EL (cell line): Measurements from ENCODE around the gene PLPP3.
A peak's percentile ranks its signal among the peaks of the same experiment; 100 is the strongest.

ENCODE experiments used
- DNase-seq: peaks from one replicate; pipeline ENCODE4 v3.0.0-alpha.2; 2016

Gene PLPP3

DNA sequence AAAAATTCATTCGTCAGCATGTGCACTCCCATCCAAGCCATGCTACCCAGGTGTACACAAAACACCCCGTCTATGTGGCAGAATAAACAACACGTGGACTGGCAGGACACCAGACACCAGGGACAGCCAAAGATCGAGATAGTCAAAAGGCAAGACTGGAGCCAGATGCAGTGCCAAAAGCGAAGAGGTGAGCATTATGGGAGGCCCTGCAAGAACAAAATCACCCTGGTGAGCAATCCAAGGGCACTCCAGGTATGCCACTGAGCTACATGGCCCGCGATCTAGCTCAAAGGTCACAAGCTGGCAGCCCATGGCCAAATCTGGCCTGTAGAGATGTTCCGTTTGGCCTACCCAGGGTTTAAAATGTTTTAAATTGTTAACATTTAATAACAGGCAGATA lies 33.7 kb downstream of the PLPP3 start:
- no peak for DNase-seq

DNA sequence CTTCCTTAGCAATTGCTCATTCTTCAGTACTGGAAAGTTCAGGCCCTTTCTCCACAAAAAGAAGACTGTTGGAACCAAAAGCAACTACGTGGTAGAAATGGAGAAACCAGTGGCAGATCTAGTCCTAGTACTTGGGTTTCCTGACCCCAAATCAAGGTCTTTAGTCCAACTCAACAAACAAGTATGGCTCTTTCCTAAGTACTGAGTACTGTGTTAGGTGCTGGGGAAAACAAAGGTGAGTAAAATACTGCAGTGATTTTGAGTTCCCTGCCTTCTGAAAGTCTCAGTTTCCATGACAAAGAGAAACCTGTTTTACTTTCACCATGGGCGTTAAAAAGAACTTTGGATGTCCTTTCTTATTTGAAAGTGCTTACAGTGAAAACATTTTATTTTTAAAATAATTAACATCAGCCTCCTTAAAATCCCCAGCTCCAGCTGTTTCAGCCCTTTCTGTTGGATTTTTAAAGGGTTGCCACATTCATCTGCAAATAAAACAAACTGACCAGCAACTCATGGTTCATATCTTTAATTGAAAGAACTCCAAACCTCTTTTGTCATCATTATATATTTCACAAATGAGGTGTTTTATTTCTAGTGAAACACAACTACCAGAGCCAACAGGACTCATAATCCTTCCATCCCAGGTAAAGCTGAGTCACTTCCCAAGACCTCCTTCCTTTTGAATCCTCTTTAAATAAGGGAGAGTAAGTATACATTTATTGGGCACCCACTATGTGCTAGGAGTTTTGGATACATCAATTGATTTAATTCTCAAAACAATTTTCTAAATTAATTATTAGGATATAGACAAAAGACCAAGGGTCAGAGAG lies 35.4 kb downstream of the PLPP3 start:
- no peak for DNase-seq

GRCh38 chr1:56542651-56543050 lies 36.7 kb downstream of the PLPP3 start:
- no peak for DNase-seq

GRCh38 chr1:56541408-56541807 lies 38.0 kb downstream of the PLPP3 start:
- no peak for DNase-seq

DNA sequence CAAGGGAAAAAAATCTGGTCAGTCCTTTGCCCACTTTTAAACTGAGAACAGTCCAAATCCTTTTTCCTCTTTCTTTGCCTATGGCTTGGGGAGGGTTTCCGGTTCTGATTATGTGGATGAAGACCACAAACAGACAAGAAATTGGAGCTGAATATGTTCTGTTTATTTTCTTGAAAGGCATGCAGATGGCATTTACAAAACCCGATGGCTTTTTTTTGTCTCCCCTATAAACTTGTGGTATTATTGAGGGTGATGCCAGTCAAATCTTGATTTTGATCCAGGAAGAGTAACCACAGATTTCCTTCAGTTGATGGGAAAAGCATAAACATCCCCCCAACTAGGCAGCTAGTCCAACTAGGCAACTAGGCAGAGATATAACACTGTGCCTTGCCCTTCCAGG lies 38.9 kb downstream of the PLPP3 start:
- DNase-seq, result peak; percentile 21

GRCh38 chr1:56539520-56539931 lies 39.8 kb downstream of the PLPP3 start:
- no peak for DNase-seq

GRCh38 chr1:56538532-56538931 lies 40.8 kb downstream of the PLPP3 start:
- no peak for DNase-seq

- no peak for DNase-seq
Observed at GRCh38 chr1:56537660-56538059, 41.7 kb downstream of the PLPP3 start.

DNA sequence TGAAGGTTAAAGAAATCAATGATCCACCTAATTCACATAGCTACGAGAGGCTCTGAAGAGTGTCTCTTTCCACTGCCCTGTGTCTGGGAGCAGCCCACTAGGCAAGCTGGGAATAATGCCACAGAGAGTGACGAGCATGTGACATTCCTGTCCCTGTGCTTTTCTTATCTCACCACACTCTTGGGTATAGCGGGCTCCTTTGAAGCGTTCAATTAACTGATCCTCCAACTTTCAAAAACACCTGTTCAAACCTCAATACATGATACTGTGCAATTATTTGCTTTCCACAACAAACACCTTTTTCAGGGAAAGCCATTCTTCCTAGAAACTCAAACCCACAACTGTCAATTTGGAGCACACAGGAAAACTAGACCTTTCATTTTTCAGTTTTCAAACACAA lies 43.4 kb downstream of the PLPP3 start:
- no peak for DNase-seq

DNA sequence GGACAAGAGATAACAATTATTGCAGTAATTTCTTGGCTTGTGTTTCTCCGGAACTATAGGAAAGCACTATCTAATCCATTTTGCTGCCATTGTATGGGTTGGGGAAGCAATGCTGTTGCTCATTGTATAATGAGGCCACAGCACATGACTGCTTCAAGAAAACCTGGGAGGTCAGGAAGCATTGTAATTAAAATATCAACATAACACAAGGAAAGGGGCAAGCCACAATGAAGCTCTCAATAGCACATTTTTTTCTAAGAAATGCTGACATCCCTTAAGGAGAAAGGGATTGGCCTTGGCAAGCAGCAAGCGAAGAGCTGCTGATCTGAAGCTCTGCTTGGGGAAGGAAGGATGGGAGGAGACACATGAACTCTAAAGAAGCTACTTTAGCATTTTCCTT lies 44.0 kb downstream of the PLPP3 start:
- DNase-seq, result no peak

DNA sequence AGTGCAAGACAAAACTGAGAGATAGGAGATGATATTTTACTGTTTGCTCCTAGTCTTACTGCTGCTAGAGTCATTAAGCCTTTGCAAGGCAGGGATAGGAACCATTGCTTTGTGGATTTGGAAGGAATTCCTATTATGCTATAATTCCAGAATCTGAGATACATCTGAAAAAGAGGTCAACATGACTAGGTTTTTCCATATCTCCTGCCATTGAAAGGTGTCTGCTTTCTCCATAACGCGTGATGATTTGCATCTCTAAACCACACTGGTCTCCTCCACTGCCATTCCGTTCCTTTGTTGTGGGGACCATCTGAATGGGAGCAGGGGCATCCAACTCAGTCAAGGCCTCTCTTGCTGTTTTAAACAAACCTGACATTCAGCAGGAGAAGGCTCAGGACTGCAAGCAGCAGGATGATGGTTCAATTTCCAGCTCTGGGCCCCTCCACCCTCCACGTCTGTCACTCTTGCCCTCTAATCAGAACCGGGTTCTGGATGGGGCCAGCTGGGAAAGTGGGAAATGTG lies 45.2 kb downstream of the PLPP3 start:
- DNase-seq, result no peak

GRCh38 chr1:56533621-56534020 lies 45.7 kb downstream of the PLPP3 start:
- no peak for DNase-seq

GRCh38 chr1:56533197-56533596 lies 46.2 kb downstream of the PLPP3 start:
- no peak for DNase-seq

- DNase-seq, result peak; percentile 27
Observed at GRCh38 chr1:56532350-56532683, 47.0 kb downstream of the PLPP3 start.

- DNase-seq, result no peak
Observed at GRCh38 chr1:56531624-56532349, 47.6 kb downstream of the PLPP3 start.

GRCh38 chr1:56529801-56530200 lies 49.6 kb downstream of the PLPP3 start:
- DNase-seq, result no peak

DNA sequence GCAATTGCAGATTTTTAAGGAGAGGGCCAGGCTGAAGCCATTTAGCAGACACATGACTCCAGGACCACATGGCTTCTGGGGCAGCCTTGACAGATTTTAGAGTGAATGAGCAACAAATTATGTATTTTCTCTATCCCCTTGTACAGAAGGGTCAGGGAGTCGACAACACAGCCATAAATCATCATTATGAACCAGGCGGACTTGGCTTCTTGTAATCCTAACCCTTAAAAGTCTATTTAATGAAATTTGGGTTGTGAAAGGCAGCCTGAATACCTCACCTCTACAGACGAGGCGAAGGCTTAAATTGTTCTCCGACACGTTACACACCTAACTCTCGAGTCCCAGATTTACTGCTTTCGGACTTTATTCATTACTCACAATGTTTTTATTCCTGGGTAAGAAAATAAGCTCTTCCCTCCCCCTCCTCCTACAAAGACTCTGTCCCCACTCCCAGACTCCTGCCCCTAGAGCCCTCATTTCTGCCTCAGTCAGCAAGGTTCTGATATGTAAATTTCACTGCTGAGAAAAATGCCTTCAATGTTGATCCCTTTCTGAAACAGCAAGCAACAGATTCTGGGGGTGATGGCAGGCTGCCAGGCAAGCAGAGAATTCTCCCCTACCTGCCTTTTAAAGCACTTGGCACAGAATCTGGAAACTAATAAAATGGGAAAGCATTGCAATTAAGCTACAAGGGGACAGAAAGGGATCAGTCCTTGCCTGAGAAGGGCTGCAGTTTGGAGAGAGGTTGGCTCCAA lies 51.6 kb downstream of the PLPP3 start:
- no peak for DNase-seq

- DNase-seq, result peak; percentile 7
Observed at GRCh38 chr1:56526571-56527174, 52.7 kb downstream of the PLPP3 start.

DNA sequence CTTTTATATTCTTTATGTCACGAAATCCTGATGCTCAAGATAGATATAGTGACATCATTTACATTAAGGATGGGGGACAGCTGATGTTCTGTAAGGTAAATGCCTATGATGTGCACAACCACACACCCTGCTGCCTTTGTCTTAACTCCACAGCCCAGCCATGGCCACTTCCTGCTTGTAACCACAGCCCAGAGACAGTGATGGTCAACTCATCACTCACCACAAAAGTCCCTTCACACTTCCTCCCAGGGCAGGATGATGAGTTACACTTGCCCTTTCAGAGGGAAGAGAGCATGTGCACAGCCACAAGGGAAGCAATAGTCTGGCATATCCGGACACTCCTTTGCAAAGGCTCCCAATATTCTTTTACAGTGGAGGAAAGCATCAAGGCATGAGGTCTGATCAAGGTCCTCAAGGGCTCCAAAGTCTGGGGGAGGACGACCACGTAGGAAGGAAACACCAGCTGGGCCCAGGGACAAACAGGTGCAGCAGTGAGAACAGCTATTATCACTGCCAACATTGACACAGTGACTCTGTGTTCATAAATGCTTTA lies 53.8 kb downstream of the PLPP3 start:
- DNase-seq, result peak; percentile 74

DNA sequence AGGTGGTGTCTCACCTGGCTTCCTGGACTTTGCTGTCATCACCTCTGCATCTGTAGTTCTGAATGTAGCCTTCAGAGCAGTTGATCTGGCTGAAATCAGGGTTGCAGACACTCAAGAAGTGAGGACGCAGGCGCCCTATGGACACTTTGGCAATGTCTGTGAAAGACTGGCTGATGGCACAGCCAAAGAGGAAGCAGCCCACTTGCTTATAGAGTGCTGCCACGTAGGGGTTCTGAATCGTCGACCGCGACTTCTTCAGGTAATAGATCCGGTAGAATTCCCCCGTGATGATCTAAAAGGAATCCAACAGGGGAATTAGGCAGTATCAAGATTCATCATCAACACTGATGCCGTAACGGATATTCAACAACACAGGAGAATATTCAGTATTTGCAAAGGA lies 55.1 kb downstream of the PLPP3 start:
- no peak for DNase-seq

GRCh38 chr1:56522680-56523079 lies 56.7 kb downstream of the PLPP3 start:
- DNase-seq, result no peak

DNA sequence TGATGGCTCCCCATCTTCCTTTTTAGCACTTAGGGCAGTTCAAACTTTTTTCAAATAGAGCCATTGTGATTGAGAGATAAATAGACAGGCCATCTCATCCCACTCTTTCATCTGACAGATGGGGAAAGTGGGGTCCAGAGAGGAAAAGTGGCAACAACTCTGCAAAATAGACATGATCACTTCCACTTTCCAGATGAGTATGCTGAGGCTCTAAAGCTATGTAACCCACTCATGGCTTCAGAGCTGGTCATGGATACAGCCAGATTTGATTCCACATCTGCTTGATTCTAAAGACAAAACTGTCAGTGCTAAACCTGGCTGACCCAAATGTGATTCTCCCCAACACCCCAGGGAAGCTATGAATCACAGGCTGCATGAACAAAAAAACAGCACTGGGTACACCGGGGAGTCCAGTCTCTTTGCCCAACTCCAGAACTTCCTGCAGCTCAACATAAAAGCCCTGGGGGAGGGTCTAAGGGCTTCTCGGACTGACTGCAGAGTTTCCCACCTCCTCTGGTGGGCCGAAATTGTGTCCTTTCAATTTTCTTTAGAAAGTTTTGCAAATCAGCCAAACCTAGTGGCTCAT lies 59.3 kb downstream of the PLPP3 start:
- DNase-seq, result no peak
